Measurements from ENCODE around the gene MRPL32.

The MRPL32 gene

DNA sequence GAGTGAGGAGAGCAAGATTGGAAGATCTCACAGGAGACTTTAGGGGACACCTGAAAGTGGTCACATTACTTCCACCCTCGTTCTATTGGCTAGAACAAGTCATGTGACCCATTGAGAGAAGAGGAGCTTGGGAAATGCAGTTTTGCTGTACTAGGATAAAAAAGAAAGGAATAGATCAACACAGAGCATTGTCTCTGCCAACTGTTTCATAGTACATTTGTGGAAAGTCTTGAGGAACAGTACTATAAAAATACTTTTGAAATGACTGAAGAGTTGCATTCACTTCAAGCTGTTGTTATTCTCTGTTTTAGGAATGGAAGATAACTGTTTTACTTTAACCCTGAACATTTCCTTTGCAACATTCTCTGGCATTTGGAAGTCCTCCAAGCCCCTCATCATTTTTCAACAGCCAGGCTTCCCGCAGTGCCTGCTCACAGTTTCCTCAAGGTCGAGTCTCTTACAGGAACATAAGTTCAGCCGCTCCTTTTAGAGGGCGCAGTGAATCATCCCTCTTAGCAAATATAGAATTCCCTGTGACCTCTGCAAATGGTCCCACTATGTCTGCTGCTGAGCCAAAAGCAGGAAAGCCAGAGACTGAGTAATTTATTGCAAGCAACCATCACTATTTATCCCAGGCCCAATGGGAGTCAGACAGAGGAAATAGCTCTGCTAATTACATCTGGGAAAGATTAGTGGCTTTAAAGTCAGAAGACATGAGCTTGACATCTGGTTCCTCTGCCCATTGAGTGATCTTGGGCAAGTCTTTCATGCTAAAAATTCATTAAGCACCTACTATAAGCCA, 40.7 kb downstream of the MRPL32 start:
- DNase-seq, result no peak

DNA sequence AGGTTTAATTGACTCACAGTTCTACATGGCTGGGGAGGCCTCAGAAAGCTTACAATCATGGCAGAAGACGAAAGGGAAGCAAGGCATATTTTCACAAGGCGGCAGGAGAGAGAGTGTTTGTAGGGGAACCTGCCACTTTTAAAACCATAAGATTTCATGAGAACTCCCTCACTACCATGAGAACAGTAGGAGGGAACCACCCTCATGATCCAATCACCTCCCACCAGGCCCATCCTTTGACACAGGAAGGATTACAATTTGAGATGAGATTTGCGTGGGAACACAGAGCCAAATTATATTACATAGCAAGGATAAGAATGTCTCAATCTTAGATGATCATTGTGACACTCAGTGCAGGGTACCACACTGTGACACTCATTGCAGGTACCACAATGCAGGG, 44.2 kb downstream of the MRPL32 start:
- no peak for DNase-seq

DNA sequence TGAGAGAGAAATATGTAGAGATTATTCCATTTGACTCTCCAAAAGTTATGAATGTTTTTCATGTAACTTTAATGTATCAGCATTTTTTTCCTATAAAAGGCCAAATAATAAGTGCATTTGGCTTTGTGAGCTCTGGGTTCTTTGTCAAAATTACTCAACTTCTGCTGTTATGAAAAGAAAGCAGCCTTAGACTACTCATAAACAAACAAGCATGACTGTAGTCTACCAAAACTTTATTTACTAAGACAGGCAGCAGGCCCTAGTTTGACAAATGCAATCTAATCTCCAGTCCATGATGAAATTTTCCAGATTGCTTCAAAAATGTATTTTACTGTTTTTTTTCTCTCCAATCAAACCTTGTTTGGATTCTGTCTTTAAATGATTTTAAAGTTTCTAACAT, 46.3 kb downstream of the MRPL32 start:
- DNase-seq, result no peak

DNA sequence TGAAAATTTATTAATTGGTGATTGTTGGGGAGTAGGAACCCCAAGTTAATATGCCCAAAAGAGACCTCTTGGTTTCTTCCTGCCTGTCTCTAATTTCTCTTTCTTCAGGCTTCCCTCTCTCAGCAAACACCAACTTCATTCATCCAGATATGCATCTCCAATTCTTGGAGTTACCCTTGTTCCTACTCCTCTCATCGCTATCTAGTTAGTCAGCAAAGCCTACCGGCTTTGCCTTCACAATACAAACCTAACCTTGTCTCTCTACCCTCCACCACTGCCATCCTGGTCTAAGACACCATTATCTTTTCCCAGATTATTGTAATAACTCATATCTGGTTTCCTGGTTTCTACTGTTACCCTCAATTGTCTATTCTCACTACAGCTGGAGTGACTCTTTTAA, 47.9 kb downstream of the MRPL32 start:
- no peak for DNase-seq

DNA sequence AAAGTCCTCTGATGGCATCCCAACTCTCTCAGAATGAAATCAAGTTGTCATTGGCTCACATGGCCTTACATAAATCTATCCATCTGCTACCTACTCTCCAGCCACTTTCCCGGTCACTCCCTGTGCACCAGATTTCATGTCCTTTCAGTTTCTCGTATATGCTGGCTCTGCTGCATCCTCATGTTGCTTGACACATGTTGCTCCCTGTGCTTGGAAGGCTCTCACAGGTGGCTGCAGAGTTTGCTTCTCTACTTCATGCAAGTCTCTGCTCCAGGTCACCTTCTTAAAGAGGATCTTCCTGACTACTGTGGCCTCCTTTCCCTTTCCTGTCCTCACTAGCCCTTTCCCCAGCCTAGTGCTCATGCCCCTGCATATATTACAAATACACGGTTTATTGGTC, 48.3 kb downstream of the MRPL32 start:
- no peak for DNase-seq

GRCh38 chr7:42981601-42982000, 49.4 kb downstream of the MRPL32 start:
- DNase-seq, result no peak

DNA sequence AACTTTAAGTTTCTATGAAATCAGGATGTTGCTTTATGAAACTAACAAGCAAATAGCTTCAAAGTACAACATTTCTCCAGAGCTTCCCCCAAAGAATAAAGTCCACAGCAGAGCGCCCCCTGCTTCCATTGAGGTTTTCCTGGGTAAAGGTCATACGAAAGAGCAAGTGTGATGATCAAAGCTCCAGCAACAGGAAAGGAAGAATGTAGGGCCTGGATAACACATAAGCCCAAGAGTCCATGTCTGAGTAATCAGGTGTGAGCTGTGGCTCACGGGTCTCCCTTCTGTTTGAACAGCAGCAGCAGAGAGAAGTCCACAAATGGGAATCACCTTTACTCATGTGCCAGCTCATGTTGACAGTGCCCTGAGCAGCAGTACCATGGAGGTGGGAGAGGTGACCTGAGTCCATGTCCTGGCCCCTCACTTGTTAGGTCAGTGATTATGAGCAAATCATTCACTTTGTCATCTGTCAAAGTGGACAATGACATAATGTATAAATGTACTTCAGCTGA, 50.5 kb downstream of the MRPL32 start:
- no peak for DNase-seq

DNA sequence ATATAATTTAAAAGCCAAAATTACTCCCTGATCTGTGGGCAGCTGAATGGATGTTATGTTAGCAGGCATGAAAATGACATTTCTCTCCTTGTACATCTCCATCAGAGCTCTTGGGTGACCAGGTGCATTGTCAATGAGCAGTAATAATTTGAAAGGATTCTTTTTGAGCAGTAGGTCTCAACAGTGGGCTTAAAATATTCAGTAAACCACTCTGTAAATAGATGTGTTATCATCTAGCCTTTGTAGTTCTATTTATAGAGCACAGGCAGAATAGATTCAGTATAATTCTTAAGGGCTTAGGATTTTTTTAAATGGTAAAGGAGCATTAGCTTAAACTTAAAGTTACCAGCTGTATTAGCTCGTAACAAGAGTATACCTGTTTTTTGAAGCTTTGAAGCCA, 52.0 kb downstream of the MRPL32 start:
- DNase-seq, result no peak

DNA sequence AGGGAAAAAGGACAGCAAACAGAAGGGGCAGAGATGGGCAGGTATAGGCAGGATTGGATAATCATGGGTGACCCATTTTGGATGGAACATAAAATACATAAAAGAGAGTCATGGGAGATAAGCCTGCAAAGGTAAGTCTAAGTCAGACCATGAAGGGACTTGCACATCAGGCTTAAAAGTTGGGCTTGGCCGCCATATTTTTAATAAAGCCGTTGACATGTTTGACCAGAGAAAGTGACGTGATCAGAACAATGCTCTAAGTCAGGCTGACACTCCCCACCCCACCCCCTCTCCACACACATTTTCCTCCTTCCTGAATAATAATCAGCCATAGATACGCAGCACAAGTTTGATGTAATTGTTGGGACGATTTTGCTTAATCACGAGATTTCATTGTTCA, 54.0 kb downstream of the MRPL32 start:
- no peak for DNase-seq

GRCh38 chr7:42986781-42987248, 54.6 kb downstream of the MRPL32 start:
- no peak for DNase-seq

Measured in activated CD4-positive, alpha-beta T cell treated with anti-CD3 and anti-CD28 coated beads, Interleukin-2, amount 50 U/mL, for 1 hour (primary cell).